GM19193 (cell line): ENCODE results near the gene PIWIL4.

Source experiments
- POLR2A ChIP-seq: IDR thresholded peaks from 4 replicates; pipeline ENCODE4 v1.6.1; 2011; ENCODE audit not compliant: insufficient read depth, insufficient read length; ENCODE audit errors: extremely low read depth

PIWIL4 gene

DNA sequence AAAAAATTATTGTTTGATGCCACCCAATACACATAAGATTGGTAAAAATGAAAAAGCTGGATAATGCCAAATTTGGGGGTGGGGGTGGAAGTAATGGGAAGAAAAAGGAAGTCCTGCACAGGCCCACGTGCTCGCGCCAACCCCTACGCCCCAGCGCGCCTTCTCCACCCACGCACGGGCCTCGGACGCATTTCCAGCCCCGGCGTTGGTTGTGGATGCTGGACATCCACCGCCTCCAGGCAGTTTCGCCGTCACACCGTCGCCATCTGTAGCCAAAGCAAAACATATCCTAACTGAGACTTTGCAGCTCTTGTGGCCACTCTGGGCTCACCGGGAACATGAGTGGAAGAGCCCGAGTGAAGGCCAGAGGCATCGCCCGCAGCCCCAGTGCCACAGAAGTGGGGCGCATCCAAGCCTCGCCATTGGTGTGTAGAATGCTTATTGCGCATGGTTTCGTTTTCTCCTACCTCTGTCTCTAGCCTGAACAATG, at the start of gene PIWIL4:
Gene PIWIL4, plus strand, starts transcription at position 188 of the 490 bp plus-strand sequence. Its CDS starts 151 bp downstream, at position 339.
- TF ChIP-seq POLR2A, result no peak

DNA sequence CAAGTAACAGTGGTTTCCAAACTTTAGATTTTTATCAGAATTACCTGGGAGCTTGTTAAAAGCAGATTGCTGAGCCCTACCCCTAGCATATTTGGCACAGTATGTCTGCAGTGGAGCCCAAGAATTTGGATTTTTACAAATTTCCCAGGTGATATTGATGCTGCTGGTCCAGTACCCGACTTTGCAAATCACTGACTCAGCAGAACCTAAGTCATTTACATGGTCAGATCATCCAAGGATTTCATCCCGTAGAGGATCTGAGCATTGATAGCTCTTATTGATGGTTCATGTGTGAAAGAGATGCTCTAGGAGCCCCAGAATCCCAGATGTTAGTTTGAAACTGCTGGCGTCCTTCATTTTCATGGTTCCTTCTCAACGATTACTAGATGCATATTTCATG, 48.9 kb upstream of the PIWIL4 start:
- TF ChIP-seq POLR2A, result no peak

DNA sequence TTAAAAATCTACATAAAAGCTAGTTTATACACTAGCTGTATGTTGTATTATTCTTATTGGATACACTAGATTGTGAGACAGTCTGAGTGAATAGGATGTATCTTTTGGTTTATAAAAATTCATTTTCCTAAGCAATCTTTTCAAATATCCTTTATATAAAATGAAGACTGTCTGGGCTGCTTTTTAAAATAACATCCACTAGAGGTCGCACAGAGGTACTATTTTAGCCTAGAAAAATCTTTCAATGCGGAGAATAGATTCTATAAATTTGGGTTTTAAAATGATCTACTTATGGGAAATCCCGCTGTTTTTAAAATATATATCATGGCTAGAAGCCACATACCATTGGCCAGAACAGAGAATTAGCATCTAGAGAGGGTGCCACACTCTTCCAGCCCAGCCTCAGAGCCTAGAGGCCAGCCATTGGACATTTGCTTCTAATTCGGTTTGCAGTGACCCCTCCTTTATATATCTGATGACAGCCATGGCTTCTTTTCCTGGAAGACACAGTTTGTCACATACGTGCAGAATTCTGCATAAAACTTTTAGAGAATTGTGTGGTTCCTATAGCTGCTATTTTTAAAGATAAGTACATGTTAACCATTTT, 47.6 kb upstream of the PIWIL4 start:
- no peak for TF ChIP-seq POLR2A

DNA sequence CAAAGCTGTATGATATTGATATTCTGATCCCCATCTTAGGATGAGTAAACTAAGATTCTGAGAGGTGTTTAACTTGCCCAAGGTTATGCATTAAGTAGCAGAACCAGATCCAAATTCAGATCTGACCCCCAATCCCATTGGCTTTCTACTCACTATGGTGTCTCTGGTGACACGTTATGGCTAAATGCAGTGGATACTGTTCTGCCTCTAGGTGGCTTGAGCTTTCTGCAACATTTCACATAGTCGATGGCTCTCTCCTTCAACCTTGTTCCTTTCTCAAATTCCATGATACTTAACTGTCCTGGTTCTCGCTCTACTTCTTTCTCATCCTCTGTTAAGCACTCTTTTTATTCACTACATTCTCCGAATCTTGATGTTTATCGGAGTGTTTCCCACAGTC, 45.5 kb upstream of the PIWIL4 start:
- TF ChIP-seq POLR2A, result no peak

DNA sequence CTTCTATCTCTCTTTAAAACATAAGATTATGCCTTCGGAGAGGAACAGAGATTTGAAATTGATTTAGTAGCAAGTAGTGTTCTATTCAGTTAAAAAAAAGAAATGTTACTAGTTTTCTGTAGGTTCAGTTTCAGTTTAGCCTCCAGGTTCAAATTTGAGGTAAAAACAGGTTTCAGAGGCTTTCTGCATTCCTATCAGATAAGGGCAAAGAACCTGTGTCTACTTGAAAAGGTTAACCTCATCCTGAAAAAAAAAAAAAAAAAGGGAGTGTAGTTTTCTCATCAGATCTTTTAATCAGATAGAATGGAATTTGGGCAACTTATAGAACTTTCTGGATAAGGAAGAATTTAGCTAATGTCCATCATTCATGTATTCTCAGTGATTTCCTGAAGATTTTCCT, 42.8 kb upstream of the PIWIL4 start:
- no peak for TF ChIP-seq POLR2A

DNA sequence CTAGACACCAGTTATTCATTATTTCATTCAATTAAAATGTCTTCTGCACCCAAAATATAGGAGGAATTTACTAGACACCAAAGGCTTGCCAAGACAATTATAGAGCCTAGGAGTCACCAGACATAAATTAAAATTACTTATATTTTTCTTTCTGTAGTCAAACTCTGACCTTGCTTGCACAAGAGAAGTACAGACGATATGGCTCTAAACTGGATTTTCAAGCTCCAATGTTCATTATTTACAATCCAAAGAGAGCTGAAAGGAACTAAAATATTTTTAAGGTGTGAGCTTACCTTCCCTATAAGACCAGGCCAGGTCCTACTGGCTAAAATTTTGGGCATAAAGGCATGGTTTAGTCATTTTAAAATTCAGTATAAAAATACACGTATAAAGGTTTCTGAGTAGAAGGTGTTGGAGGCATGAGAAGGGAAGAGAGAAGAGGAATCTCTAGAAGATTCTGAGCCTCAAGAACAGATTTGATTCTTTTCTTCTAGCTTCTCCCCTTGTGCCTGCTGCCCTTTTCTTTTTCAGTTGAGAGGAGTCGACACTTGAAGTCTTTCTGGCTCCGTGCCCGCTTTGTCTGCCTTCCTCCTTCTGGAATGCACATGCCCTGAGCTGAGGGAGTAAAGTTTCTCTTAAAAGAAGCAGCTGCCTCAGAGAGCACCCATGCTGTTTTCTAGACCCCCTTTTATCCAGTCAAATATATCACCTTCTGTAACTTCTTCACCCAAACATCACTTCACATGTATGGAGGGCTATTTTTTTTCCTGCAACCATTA, 41.4 kb upstream of the PIWIL4 start:
- no peak for TF ChIP-seq POLR2A

DNA sequence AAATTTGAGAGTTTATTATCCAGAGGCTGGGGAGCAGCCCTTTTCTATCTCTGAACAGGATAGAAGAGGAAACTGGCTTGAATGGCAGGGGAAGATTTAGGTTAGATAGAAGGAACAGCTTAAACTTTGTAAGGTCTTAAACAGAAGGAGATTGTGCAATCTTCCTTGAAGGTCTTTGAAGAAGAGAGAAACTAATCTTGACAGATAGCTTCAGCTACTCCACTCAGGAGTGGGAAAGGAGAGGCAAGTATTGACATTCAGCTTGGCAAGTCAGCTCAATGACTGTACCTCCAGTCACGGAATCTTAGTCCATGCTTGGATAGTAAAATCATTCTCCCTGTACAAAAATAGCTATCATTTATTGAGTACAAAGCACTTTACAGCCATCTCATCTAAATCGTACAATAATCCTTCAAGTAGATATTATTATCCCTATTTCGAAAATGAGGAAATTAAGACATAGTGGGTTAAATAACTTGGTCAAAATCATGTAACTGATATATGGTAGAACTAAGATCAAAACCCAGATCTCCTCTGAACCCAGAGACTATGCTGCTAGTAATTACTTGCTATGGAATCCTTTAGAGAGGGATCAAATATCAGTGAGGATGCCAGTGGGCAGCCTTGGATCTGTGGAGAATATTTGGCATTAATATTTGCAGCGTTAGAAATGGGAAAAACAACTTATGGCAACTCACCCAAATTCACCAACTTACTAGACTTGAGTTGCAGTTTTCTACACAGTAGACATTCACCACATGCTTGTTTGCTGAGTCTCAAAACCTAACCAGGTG, 40.3 kb upstream of the PIWIL4 start:
- TF ChIP-seq POLR2A, result no peak

DNA sequence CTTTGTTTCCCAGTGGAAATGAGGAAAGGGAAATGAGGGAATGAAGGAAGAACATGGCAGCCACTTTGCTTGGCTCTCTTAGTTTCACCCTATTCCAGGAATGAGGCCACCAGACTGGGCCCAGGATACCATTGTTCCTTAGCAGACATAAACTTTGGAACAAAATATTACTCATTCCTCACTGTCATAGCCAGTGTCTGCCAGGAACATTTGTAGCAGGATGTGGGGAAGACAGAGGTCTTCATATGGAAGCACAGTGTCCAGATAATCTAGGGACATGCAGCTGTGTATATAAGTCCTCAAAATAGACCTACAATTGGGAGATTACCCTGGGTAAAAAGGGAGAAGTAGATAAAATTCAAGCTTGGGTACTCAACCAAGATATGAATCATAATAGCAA, 38.6 kb upstream of the PIWIL4 start:
- TF ChIP-seq POLR2A, result no peak

DNA sequence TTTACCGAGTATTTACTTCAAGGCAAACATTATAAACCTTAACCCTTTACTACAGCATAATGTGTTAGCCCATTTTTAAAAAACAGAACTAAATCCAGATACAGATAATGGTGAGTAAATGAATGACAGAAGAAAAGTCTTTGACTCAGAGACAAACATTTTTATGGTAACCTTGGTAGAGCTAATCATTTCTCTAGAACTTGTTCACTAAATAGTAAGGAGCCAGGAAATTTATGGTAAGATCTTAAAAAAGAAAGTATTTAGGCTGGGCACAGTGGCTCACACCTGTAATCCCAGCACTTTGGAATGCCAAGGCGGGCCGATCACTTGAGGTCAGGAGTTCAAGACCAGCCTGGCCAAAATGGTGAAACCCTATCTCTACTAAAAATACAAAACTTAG, 35.0 kb upstream of the PIWIL4 start:
- TF ChIP-seq POLR2A, result no peak

DNA sequence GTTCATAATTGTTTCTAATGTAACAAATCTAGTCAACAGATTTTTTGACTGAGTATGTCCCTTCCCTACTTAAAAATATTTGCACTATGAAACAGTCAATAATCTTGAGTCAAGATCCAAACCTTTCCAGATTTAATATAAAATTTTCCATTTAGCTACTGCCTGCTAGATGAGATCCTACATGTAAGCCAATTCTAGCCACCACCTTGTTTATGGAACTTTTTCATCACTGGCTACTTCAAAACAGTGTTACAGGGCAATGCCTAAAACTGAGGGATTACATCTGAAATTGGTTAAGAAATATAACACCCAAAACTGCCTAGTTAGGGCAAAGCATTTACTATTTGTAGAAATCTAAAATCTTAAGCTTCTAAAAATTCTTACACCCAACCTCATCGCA, 34.0 kb upstream of the PIWIL4 start:
- no peak for TF ChIP-seq POLR2A

DNA sequence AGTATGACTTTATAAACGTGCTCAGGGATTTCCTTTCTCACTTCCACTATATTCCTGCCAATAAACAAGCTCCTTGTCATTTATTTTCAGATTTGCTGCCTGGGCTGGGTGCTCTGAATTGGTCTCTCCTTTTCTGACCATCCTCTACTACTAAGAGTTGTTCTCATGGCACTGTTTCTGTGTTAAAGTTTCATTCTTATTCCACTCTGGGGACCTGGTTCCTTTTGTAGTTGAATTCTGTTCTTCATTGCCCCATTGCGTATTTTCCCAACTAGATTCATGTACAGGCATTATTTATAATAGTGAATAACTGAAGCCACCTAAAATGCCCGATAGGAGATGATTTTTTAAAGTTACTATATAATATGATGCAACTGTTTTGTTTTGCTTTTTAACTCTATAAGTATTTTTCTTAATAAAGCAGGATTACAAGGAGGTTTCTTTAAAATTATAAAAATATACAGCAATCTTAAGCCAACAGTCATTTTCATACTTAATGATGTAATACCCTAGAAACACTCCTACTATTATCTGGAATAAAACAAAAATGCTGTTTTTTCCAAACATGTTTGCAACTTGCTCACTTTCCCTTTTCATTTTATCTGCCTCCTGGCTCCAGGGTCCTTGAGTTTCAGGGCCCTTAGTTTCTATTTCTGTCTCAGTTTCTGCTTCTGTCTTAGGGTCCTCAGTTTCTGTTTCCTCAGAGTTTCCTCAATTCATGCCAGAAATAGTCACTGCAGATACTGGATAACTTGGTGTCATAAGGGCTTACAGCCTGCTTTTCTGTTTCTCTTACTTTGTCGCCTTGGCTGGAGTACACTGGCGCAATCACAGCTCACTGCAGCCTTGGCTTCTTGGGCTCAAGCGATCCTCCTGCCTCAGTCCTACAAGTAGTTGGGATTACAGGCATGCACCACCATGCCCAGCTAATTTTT, 33.2 kb upstream of the PIWIL4 start:
- TF ChIP-seq POLR2A, result no peak

DNA sequence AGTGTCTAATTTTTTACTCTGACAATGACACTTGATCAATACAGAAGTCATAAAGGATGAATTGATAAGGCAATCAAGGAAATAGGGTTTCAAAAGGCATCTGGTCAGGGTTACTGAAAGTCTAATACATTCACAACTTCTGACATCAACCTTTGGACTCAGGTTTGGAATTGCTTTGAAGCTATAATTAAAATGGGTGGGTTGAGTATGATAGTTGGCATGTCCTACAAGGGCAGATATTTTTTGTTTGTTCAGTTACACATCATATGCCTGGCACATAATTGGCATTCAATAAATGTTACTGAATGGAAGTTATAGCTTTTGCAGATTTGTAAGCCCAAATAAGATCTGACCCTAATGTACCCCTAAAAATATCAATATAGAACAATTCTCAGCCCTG, 30.8 kb upstream of the PIWIL4 start:
- no peak for TF ChIP-seq POLR2A

DNA sequence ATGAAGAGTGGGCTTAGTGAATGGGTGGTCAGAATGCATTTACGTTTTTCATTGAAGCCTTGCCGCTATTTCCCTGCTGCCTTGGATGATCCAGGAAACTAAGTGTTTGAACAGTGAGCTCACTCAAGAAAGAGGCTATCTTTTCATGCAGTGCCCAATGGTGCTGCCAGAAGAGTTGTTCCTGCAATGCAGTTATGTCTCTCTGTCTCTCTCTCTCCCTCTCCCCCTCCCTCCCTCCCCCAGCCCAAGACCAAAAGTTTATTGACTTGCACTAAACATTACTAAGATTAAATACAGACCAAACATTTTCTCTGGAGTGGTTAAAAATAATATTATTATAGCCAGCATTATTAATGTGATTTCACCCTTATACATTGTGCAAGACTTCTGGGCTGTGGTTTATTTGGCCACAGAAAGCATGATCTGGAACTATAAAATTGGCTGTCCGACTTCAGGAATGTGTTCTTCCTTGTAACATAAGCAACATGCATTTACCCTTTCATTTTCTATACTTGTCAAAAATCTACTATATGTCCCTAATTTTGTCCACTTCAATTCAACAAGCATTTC, 30.1 kb upstream of the PIWIL4 start:
- TF ChIP-seq POLR2A, result no peak

DNA sequence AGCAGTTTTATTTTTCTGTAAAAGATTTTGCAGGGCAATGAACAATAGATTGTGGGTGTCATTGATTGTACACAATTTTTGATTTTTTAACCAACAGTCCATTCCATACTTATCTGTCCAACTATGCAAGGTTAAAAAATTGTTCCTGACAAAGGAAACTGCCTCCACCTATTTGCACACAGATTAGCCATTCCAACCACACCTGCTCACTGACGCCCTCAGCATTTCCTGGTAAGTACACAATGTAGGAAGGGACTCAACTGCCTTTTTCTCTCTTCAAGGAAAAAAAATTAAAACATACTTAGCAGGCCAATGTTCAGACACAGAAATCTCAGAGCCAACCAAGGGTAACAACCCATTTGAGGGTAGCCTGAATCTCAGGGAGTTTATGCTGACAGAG, 27.7 kb upstream of the PIWIL4 start:
- no peak for TF ChIP-seq POLR2A

DNA sequence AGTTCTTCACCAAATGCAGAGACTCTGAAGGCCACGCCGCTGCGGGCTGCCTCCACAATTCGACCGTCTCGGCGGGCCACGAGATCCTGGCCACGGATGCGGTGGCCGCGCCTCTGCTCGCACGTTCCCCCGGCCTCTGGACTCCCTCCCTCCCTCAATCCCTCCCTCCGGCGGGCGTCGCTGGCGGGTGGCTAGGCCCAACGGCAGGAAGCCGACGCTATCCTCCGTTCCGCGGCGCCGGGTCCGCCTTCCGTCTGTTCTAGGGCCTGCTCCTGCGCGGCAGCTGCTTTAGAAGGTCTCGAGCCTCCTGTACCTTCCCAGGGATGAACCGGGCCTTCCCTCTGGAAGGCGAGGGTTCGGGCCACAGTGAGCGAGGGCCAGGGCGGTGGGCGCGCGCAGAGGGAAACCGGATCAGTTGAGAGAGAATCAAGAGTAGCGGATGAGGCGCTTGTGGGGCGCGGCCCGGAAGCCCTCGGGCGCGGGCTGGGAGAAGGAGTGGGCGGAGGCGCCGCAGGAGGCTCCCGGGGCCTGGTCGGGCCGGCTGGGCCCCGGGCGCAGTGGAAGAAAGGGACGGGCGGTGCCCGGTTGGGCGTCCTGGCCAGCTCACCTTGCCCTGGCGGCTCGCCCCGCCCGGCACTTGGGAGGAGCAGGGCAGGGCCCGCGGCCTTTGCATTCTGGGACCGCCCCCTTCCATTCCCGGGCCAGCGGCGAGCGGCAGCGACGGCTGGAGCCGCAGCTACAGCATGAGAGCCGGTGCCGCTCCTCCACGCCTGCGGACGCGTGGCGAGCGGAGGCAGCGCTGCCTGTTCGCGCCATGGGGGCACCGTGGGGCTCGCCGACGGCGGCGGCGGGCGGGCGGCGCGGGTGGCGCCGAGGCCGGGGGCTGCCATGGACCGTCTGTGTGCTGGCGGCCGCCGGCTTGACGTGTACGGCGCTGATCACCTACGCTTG, 23.2 kb upstream of the PIWIL4 start, which contains the start of gene FUT4:
Gene FUT4, plus strand, starts transcription at position 227 of the 951 bp plus-strand sequence. Its CDS starts 213 bp downstream, at position 440.
- TF ChIP-seq POLR2A, result peak; percentile 68
